Measurements from ENCODE around the gene RNPEPL1. TPM values are rescaled to one million over a fixed set of nuclear protein-coding genes. Genes with fewer than 3 reads are reported as not detected.
"Not testable (repeated sequence)": the region's sequence is repeated elsewhere in the genome, so short reads cannot be mapped to it uniquely, and the experiment has no call there.

The RNPEPL1 gene
- polyA plus RNA-seq, 4 donors, result 25.4 to 36.9 (median 33.6) TPM

DNA sequence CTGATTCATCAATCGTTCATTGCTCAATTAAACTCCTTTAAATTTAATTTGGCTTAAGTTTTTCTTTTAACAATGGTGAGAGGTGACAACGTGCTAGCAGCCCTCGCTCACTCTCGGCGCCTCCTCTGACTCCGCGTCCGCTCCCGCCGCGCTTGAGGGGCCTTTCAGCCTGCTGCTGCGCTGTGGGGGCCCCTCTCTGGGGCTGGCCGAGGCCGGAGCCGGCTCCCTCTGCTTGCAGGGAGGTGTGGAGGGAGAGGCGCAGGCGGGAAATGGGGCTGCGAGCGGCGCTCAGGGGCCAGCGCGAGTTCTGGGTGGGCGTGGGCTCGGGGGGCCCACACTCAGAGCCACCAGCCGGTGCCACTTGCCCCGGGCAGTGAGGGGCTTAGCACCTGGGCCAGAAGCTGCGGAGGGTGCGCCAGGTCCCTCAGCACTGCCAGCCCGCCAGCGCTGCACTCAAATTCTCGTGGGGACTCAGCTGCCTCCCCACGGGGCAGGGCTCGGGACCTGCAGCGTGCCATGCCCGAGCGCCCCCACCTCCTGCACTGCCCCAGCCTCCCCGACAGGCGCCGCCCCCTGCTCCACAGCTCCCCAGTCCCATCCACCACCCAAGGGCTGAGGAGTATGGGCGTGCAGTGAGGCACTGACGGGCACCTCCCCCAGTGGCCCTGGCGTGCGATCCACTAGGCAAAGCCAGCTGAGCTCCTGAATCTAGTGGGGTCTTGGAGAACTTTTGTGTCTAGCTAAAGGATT is 30.1 kb upstream of the RNPEPL1 start:
- DNase-seq (ENCODE audit: low read depth in 4 of 4, low spot score in 2 of 4), result no peak

DNA sequence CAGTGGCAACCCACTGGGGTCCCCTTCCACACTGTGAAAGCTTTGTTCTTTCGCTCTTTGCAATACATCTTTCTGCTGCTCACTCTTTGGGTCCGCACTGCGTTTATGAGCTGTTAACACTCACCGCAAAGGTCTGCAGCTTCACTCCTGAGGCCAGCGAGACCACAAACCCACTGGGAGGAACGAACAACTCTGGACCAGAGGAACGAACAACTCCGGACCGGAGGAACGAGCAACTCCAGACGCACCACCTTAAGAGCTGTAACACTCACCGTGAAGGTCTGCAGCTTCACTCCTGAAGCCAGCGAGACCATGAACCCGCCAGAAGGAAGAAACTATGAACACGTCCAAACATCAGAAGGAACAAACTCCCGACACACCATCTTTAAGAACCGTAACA is 29.2 kb upstream of the RNPEPL1 start:
- not testable (repeated sequence) for DNase-seq (ENCODE audit: low read depth in 4 of 4, low spot score in 2 of 4)

DNA sequence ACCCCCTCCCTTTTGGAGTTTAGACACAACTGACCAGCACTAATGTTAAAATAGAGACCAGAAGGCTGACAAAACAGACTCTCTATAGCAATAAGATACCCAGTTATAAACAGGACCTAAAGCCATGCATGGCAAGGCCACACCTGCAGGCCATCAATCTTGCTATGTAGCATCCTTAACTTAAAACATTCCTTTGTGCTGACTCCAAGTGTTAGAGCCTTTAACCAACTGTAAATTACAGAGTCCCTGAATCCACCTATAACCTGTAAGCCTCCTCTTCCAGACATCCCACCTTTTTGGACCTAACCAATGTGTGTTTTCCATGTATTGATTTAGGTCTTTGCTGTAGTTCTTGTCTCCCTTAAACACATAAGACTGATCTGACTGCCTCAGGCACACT is 28.4 kb upstream of the RNPEPL1 start:
- no peak for DNase-seq (ENCODE audit: low read depth in 4 of 4, low spot score in 2 of 4)

DNA sequence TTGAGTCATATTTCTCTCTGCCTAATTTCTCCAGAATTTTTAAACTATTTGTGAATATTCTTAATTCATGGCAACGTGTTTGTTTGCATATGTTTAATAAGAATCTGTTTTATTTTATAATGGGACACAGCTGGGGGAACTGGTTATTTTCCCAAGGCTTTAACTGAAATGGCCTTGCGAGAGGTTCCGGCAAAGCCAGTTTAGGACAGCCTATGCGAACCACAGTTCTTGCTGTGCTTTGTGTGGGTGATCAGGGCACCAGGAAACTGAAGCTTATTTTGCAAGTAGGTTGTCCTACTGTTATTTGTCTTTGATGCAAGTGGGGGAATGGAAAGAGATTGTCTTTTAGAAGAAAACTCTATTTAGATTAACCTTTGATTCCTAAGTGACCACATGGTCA is 17.0 kb upstream of the RNPEPL1 start:
- no peak for DNase-seq (ENCODE audit: low read depth in 4 of 4, low spot score in 2 of 4)

DNA sequence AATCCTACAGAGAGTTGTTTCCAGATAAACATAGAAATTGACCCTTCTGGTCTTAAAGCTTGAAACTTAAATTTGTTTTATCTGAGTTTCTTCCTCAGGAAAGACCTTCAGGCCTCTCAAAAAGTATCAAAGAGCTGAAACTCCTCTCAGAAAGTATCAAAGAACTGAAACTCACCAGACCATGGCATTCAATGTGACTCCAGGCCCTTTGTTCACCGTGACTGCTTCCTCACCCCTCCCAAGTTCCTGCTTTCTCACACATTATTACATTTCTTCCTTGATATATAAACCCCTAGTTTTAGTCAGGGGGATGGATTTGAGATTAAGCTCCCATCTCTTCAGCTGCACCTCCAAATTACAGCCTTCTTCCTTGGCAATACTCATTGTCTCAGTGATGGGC is 16.5 kb upstream of the RNPEPL1 start:
- no peak for DNase-seq (ENCODE audit: low read depth in 4 of 4, low spot score in 2 of 4)

DNA sequence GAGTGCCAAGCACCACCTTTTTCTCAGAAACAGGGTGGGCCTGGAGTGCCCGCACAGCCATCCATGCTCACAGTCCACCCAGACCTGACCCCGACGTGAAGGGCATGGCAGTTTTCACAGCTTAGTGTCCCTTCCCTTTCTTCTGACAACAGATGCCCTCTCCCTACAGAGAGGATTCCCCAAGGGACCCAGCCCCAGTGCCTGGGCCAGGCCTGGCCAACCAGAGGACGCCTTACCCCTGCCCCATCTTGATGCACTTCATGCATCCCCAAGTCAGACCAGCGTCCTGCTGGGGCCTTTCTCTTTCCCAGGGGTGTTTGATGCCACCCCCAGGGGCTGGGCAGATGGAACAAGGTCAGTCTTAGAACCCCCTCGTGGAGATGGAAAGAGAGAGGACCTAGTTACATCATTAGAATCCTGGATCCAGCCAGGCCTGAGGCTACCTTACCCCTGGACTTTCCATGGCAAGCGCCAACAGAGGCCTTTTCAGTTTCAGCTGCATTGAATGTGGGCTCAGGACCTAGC is 14.3 kb upstream of the RNPEPL1 start:
- no peak for DNase-seq (ENCODE audit: low read depth in 4 of 4, low spot score in 2 of 4)

DNA sequence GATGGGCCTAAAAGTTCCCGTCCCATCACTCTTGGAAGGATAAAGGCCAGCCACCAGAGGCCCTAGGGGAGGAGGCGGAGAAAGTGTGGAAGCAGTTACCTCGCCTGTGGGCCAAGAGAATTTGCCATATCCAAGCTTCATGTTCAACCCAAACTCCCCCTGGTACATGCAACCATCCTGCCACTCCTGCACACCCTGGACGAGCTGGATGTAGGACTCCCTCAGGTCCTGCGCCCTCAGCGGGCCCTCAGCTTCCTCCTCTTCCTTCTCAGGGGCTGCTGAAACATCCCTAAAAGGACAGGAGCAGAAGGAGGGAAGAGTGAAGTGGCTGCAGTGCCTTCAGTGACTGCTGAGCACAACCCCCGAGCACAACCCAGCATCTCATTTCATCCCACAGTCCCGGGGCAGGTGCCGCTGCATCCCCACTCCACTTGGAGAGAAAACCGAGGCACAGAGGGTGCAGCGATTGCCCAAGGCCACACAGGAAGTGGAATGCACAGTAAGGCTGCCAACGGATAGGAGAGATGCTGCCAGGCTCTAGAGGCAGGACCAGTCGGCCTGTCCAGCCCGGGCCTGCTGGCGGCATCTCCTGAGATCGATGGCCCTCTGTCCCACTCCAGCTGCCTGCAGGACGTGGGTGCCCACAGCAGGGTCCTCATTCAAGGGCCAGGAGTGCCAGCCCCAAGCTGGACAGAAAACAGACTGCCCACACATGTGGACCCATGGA is 13.4 kb upstream of the RNPEPL1 start:
- DNase-seq (ENCODE audit: low read depth in 4 of 4, low spot score in 2 of 4), result no peak

DNA sequence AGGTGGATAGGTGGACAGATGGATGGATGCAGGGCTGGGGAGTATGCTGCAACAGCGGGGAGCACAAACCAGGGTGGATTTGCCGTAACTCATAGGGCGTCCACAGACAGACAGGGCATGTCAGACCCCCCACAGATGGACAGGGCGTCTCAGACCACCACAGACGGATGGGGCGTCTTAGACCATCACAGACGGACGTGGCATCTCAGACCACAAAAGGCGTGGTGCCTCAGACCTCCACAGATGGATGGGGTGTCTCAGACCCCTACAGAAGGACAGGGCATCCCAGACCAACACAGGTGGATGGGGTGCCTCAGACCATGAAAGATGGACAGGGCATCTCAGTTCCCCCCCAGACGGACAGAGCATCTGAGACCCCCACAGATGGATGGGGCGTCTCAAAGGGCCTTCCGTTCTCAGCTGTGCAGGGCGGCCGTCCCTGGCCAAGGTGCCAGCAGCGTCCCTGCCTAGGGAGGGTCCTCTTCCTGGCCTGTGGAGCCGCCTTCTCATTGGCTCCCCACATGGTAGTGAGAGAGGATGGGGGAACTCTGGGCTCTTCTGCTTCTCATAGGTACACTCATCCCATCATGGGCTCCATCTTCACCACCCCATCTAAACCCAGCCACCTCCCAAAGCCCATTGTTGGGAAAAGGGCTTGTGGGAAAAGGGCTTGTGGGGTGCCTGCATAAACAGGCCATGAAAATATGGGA is 12.6 kb upstream of the RNPEPL1 start:
- DNase-seq (ENCODE audit: low read depth in 4 of 4, low spot score in 2 of 4), result no peak

DNA sequence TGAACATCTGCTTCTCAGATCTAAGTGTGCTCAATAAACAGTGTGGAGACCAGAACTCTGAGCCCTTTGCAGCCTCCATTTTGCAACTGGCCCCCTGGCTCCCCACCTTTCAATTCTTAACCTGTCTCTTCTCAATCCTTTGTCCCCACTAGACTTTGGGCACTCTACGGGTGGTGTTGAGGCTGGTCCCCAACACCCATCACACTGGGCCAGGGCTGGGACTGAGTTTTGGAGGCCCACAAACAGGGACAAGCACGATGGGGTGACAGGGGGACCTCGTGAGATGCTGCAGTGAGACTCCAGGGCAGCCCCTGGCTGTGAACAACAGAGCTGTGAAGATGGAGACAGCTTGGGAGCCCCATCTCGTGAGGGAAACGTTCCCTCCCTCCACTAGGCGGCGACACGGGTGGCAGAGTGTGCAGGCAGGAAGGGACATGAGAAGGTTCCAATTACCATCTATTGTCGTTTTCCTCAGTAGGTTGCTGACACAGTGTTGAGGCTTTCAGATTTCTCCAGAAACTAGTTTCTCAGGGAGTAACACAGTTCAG is 11.7 kb upstream of the RNPEPL1 start:
- DNase-seq (ENCODE audit: low read depth in 4 of 4, low spot score in 2 of 4), result no peak

DNA sequence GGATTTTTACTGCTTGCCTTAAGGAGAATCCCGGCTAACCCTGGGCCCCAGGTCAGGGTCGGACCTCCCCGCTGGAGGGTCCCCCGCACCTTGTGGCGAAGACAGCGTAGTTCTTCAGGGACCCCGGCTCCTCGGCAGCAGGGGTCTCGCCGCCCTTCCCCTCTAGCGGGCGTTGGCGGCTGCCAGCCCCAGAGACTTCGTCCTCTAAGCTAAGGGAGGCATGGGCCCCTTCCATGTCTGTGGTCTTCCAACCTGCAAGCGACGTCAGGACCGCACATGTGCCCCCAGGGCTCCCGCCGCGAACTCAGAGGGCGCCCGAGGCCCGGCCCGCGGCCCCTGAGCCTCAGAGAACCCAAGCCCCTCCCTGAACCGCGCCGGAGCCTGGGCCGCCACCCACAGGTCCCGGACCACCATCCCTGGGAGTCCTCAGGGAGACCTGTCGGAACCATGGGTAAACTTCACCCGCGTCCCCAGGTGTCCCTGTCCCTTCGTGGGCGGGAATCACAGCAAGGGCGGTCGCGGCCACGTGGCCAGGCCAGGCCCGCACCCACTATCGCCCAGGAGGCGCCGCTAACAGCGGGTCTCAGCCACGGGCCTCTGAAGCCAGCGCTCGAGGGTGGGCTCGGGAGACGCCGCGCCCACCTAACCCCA is 11.1 kb upstream of the RNPEPL1 start:
- no peak for DNase-seq (ENCODE audit: low read depth in 4 of 4, low spot score in 2 of 4)

DNA sequence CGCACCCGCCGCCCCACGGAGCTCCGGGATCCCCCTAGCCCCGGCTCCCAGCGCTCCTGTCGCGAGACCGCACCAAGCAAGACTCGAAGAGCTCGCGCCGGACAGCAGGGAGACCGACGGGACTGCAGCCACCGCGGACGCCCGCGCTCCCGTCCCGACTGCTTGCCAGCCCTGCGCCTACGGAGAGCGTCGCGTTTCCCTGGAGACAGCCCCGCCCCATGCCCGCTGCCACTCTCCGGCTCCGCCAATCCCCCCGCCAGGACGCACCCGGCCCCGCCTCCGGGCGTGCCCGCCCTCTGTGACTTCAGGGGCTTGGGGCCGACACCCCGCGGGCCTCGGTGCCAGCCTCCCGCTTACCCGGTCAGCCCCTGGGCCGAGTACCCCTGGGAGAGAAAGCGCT is 10.5 kb upstream of the RNPEPL1 start, which contains the start of gene ANKMY1:
Gene ANKMY1, minus strand, starts transcription at position 181 of the 400 bp plus-strand sequence. CDS start 653 bp downstream, outside the sequence.
- DNase-seq (ENCODE audit: low read depth in 4 of 4, low spot score in 2 of 4), result no peak

DNA sequence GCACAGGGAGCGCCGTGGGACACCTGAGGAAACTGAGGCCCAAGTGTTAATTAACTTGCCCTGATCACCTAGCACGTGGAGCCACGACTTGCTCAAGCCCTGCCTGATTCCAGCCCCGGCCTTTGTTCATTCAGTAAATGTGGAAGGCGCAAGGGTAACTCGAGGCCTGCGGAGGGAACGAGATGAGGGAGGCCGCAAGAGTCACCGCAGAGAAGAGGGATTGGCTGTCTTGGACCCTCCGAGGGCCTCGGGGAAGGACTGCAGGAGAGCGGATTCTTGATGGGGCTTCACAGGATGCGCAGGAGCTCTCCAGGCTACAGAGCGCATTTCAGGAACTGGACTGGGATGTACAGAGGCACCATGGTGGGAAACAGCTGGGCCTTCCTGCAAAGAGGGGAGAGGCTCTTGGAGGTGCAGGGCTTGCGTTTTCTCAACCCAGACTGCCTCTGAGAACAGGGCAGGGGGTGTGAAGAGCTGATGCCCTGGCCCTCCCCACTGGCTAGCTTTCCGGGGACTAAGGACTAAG is 10.0 kb upstream of the RNPEPL1 start:
- no peak for DNase-seq (ENCODE audit: low read depth in 4 of 4, low spot score in 2 of 4)

DNA sequence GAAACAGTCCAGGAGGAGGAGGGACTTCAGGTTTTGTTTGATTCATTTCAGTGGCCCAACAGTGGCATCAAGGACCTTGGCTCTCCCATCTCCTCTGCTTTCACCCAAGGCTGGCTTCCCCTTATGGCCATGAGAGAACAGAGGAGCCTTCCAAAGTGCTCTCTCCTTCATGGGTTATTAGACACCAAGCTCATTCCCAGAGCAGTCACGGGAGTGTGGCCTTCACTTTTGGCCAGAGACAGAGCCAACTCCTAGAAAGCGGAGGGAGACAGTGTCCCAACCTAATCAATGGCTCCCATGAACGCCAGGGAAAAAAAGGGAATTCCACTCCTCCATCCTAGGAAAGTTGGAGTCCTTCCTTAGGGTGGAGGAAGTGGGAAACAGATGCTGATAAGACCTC is 9.0 kb upstream of the RNPEPL1 start:
- no peak for DNase-seq (ENCODE audit: low read depth in 4 of 4, low spot score in 2 of 4)

DNA sequence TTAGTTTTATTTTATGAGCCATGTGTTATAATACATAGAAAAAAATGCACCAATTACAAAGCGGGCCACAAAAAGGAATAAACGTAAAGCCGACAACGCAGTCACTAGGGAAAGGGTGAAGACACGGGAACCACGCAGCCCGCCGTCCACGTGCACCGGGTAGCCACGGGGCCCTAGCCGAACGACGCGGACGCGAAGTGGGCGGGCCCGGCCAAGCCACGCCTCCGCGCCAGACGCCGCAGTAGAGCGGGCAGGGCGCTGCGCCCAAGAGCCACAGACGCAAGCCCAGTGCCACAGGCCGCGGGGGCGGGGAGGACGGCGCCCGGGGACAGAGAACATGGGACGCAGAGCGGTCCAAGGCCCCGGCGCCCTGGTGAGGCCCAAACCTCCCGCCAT is 8.2 kb upstream of the RNPEPL1 start, which contains the start of gene DUSP28:
Gene DUSP28, plus strand, starts transcription at position 274 of the 396 bp plus-strand sequence. CDS start 328 bp downstream, outside the sequence.
- DNase-seq (ENCODE audit: low read depth in 4 of 4, low spot score in 2 of 4), result peak in 1 of 4 donors; percentile 69

DNA sequence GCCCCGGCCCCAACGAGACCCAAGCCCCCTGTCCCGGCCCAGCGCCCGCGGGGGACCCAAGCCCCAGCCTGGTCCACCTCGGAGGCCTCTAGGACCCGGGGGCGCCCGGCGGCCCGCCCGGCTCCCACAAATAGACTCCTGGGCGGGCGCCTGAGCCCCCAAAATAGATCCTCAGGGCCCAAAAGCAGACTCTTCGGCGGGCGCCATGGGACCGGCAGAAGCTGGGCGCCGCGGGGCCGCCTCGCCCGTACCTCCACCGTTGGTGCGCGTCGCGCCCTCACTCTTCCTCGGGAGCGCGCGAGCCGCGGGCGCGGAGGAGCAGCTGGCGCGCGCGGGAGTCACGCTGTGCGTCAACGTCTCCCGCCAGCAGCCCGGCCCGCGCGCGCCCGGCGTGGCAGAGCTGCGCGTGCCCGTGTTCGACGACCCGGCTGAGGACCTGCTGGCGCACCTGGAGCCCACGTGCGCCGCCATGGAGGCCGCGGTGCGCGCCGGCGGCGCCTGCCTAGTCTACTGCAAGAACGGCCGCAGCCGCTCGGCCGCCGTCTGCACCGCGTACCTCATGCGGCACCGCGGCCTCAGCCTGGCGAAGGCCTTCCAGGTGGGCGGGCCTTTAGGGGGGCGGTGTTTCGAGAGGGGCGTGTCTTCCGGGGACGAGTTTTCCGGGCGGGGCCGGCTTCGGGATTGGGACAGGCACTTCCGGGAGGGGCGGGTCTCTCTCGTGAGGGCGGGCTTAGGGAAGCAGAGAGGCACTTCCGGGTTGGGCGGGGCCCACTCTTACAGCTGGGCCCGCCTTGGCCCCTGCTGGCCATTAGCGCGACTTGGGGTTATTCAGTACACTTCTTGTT is 7.6 kb upstream of the RNPEPL1 start:
- peak; percentile 92 to 96 (median 95) for DNase-seq (ENCODE audit: low read depth in 4 of 4, low spot score in 2 of 4)

DNA sequence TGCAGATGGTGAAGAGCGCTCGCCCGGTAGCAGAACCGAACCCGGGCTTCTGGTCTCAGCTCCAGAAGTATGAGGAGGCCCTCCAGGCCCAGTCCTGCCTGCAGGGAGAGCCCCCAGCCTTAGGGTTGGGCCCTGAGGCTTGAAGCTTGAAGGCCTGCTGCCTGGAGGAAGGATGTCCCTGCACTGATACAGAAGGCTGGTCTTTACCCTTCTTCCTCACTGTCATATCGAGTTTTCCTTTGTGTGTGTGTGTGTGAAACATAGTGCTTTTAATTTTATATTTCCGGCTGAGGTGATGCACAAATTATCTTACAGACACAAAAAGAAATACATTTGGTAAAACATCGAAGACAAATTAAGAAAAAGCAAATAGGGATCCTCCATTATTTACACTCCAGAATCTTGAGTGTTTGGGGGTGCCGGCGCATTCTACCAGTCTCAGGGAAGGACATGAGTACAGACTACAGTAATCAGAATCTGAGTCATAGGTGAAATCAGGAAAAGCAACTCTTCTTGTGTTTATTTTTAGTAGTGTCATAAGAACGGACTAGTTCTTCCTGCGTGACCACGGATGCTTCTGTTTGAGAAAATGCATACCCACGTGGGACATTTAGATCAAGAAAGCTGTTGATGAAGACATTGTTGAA is 6.8 kb upstream of the RNPEPL1 start:
- DNase-seq (ENCODE audit: low read depth in 4 of 4, low spot score in 2 of 4), result no peak

DNA sequence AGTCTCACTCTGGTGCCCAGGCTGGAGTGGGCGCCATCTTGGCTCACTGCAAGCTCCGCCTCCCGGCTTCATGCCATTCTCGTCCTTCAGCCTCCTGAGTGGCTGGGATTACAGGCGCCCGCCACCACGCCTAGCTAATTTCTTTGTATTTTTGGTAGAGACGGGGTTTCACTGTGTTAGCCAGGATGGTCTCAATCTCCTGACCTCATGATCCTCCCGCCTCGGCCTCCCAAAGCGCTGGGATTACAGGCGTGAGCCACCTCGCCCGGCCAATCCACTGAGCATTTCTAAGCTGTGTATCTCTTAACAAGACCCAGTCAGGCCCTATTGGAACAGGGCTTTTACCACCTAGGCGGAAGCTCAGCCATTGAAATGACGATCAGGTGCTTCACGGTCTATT is 5.1 kb upstream of the RNPEPL1 start:
- not testable (repeated sequence) for DNase-seq (ENCODE audit: low read depth in 4 of 4, low spot score in 2 of 4)

DNA sequence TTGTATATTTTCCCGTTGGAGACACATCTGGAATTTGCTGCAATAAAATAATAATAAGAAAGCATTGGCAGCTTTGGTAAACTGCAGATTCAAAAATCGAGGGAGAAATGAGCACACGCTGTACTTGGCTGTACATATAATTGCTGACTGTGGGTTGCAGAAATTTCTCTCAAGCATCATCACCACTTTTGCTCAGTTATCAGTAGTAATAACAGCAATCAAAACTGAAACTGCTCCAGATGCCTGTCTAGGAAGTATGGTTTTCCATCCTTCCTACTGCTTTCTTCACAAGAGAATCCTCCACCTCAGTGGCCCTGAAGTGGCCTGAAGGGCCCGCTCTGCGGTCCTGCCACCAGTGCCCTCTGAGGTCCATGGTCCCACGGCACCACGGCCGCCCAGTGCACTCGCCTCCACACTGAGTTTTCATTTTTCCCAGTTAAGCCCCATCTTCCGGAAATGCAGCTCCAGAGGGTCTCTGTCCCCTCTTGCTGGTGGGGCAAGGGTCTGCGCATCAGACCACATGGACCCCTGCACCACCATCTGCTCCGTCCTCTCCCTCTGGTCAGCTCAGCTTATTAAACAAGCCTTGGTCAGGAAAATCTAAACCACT is 4.2 kb upstream of the RNPEPL1 start:
- no peak for DNase-seq (ENCODE audit: low read depth in 4 of 4, low spot score in 2 of 4)
